ENCODE results near the gene ITGA1. TPM values are rescaled to one million over a fixed set of nuclear protein-coding genes. Genes with fewer than 3 reads are reported as not detected.

ITGA1 gene
- total RNA-seq, 2 donors from 2014 or later, result 0.33 to 3.5 TPM

- Mint-ChIP-seq H3K4me3 (no peak overlapping the region), H3K9me3 (no peaks in the 10 kb centered on the region), H3K27ac (no peak overlapping the region), H3K36me3 (ENCODE audit: low read depth) (no peaks in the 10 kb centered on the region), H3K27me3 (ENCODE audit: insufficient read depth) (no peaks in the 10 kb centered on the region), H3K4me1 (peaks cover 13% of the 10 kb centered on the region)
- DNase-seq, result no peak
- Histone ChIP-seq H3K4me1 (ENCODE audit: control insufficient read depth, insufficient read depth, low read length) (no peaks in the 10 kb centered on the region), H3K36me3 (ENCODE audit: control insufficient read depth, insufficient read depth, low read length) (no peaks in the 10 kb centered on the region), H3K9me3 (ENCODE audit: control insufficient read depth, low read length) (no peaks in the 10 kb centered on the region), H3K27ac (ENCODE audit: low read depth, low read length) (no peak overlapping the region), H3K4me3 (ENCODE audit: low read length) (no peak overlapping the region), H3K9ac (ENCODE audit: extremely low read depth, low read length, poor library complexity, severe bottlenecking) (no peak overlapping the region), H3K27me3 (ENCODE audit: control insufficient read depth, insufficient read depth, low read length, poor library complexity, severe bottlenecking) (no peaks in the 10 kb centered on the region)
- TF ChIP-seq CTCF (conservative IDR thresholded peaks at IDR 0.05), result no peak
- WGBS, 2 experiments (ENCODE audit: insufficient coverage in 1 of 2, insufficient read length in 1 of 2), result 80 to 87% methylated on average over 2 to 4 of the region's 4 CpGs
Measured at GRCh38 chr5:52876456-52876855, 88.7 kb downstream of the ITGA1 start.

DNA sequence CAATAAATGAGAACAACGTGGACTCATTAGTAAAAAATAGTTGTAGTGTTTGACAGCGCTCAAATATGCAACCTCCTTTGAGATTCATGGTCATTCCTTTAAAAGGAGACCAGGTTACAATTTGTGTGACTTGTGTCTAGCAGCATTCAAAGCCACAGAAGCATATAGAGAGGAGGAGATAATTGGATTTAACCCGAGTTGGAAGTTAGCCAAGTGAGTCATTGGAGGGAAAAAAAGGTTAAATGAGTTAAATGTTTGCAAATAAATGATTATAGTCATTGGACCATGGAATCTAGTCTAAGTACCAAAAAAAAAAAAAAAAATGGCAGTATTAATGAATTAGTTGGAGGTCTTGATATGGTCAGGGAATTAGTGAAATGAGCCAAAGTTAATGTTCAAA is 90.9 kb downstream of the ITGA1 start:
- TF ChIP-seq CTCF (conservative IDR thresholded peaks at IDR 0.05), result no peak
- Mint-ChIP-seq H3K36me3 (ENCODE audit: low read depth) (no peaks in the 10 kb centered on the region), H3K27me3 (ENCODE audit: insufficient read depth) (no peaks in the 10 kb centered on the region)

DNA sequence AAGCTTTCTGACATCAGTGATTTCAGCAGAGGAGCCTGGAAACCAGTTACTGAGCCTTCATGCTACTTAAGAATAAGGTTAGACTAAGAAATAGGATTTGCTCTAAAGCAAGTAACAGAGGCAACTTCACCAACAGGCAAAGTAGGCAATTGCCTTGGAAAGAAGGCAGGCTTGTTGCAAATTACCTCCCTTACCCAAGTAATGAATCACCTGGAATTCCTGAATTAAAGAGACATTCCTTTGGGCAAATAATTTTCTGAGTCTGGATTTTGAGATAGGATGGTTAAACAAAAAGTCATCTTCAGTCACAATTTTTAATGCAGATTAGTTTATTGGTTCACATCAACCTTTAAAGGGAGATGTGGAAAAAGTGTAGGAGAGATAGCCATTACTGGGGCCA is 92.8 kb downstream of the ITGA1 start:
- Mint-ChIP-seq H3K9me3 (no peaks in the 10 kb centered on the region), H3K36me3 (ENCODE audit: low read depth) (no peaks in the 10 kb centered on the region), H3K4me3 (no peak overlapping the region), H3K27ac (no peak overlapping the region), H3K4me1 (peaks cover 13% of the 10 kb centered on the region), H3K27me3 (ENCODE audit: insufficient read depth) (no peaks in the 10 kb centered on the region)
- Histone ChIP-seq H3K36me3 (ENCODE audit: control insufficient read depth, insufficient read depth, low read length) (no peaks in the 10 kb centered on the region), H3K4me3 (ENCODE audit: low read length) (no peak overlapping the region), H3K27me3 (ENCODE audit: control insufficient read depth, insufficient read depth, low read length, poor library complexity, severe bottlenecking) (no peaks in the 10 kb centered on the region), H3K4me1 (ENCODE audit: control insufficient read depth, insufficient read depth, low read length) (no peaks in the 10 kb centered on the region), H3K27ac (ENCODE audit: low read depth, low read length) (no peak overlapping the region), H3K9me3 (ENCODE audit: control insufficient read depth, low read length) (no peaks in the 10 kb centered on the region), H3K9ac (ENCODE audit: extremely low read depth, low read length, poor library complexity, severe bottlenecking) (no peak overlapping the region)
- TF ChIP-seq CTCF (conservative IDR thresholded peaks at IDR 0.05), result no peak
- no peak for DNase-seq

More for the DNA sequence above, 90.9 kb downstream of the ITGA1 start:
- no peak overlapping the region for H3K9ac ChIP-seq (ENCODE audit: extremely low read depth, low read length, poor library complexity, severe bottlenecking)
- WGBS, 2 experiments (ENCODE audit: insufficient coverage in 1 of 2, insufficient read length in 1 of 2), result 82 to 88% methylated on average over 2 to 3 of the region's 3 CpGs
- Mint-ChIP-seq H3K4me3 (no peak overlapping the region), H3K4me1 (peaks cover 13% of the 10 kb centered on the region), H3K9me3 (no peaks in the 10 kb centered on the region), H3K27ac (no peak overlapping the region)
- no peaks in the 10 kb centered on the region for H3K27me3 ChIP-seq (ENCODE audit: control insufficient read depth, insufficient read depth, low read length, poor library complexity, severe bottlenecking)
- no peaks in the 10 kb centered on the region for H3K4me1 ChIP-seq (ENCODE audit: control insufficient read depth, insufficient read depth, low read length)
- no peaks in the 10 kb centered on the region for H3K36me3 ChIP-seq (ENCODE audit: control insufficient read depth, insufficient read depth, low read length)
- H3K27ac ChIP-seq (ENCODE audit: low read depth, low read length), result no peak overlapping the region
- DNase-seq, result no peak
- no peak overlapping the region for H3K4me3 ChIP-seq (ENCODE audit: low read length)
- no peaks in the 10 kb centered on the region for H3K9me3 ChIP-seq (ENCODE audit: control insufficient read depth, low read length)
